NCI-H510A treated with DMSO at 0.1 percent for 48 hours (cell line): ENCODE data around the gene ZNF580.

Experiments
- DNase-seq: peaks from one replicate; lab custom pipeline; 2025; lab: John Stamatoyannopoulos, UW

Gene ZNF580

GRCh38 chr19:55606471-55606787 lies 34.4 kb upstream of the ZNF580 start:
- DNase-seq = no peak

- DNase-seq = no peak
Measured at GRCh38 chr19:55606817-55607216, 34.0 kb upstream of the ZNF580 start.

- no peak for DNase-seq
Measured at GRCh38 chr19:55609326-55609725, 31.5 kb upstream of the ZNF580 start.

- no peak for DNase-seq
Measured at GRCh38 chr19:55611300-55611982, 29.4 kb upstream of the ZNF580 start.

GRCh38 chr19:55611983-55612645 lies 28.7 kb upstream of the ZNF580 start:
- DNase-seq = no peak

GRCh38 chr19:55613396-55613795 lies 27.4 kb upstream of the ZNF580 start:
- no peak for DNase-seq

GRCh38 chr19:55613930-55614710 lies 26.7 kb upstream of the ZNF580 start:
- no peak for DNase-seq

- DNase-seq = no peak
Measured at GRCh38 chr19:55614711-55615542, 25.9 kb upstream of the ZNF580 start.

GRCh38 chr19:55615543-55616394 lies 25.0 kb upstream of the ZNF580 start:
- no peak for DNase-seq

- no peak for DNase-seq
Measured at GRCh38 chr19:55616395-55616875, 24.4 kb upstream of the ZNF580 start.

- no peak for DNase-seq
Measured at GRCh38 chr19:55617426-55617825, 23.4 kb upstream of the ZNF580 start.

GRCh38 chr19:55618426-55618825 lies 22.4 kb upstream of the ZNF580 start:
- DNase-seq = no peak

GRCh38 chr19:55619286-55619685 lies 21.5 kb upstream of the ZNF580 start:
- DNase-seq = no peak

GRCh38 chr19:55620410-55621204 lies 20.2 kb upstream of the ZNF580 start:
- DNase-seq = no peak

GRCh38 chr19:55621205-55621672 lies 19.6 kb upstream of the ZNF580 start:
- no peak for DNase-seq

- DNase-seq = no peak
Measured at GRCh38 chr19:55621673-55622231, 19.1 kb upstream of the ZNF580 start.

GRCh38 chr19:55622242-55622969 lies 18.4 kb upstream of the ZNF580 start:
- no peak for DNase-seq

- no peak for DNase-seq
Measured at GRCh38 chr19:55623130-55623529, 17.7 kb upstream of the ZNF580 start.

GRCh38 chr19:55623561-55623960 lies 17.2 kb upstream of the ZNF580 start:
- no peak for DNase-seq
